ENCODE results near the gene NR0B1.

DNA sequence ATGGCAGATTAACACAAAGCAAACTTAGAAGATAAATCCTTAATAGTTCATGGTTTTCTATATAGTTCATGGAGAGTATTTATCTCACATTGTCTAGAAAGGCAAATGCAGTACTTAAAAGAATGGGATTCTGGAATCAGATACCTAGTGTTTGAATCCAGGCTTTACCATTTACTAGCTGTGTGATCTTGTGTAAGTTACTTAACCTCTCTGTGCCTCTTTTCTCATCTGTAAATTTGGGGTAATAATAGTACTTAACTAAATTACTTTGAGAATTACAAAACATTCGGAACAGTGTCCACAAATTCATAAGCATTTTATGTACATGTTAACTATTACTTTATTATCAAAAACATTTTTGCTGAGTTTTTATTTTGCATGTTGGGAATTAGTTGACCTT is 46.4 kb downstream of the NR0B1 start:
- TF ChIP-seq, protein P1, sequence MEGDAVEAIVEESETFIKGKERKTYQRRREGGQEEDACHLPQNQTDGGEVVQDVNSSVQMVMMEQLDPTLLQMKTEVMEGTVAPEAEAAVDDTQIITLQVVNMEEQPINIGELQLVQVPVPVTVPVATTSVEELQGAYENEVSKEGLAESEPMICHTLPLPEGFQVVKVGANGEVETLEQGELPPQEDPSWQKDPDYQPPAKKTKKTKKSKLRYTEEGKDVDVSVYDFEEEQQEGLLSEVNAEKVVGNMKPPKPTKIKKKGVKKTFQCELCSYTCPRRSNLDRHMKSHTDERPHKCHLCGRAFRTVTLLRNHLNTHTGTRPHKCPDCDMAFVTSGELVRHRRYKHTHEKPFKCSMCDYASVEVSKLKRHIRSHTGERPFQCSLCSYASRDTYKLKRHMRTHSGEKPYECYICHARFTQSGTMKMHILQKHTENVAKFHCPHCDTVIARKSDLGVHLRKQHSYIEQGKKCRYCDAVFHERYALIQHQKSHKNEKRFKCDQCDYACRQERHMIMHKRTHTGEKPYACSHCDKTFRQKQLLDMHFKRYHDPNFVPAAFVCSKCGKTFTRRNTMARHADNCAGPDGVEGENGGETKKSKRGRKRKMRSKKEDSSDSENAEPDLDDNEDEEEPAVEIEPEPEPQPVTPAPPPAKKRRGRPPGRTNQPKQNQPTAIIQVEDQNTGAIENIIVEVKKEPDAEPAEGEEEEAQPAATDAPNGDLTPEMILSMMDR (IDR thresholded peaks at IDR 0.05) = no peak
- TF ChIP-seq MAZ (IDR thresholded peaks at IDR 0.05; ENCODE audit: borderline replicate concordance, low read depth, low read length) (no peak), RARB (CRISPR knock-in tag; IDR thresholded peaks at IDR 0.05) (no peak), ZFP36 (IDR thresholded peaks at IDR 0.05; ENCODE audit: borderline replicate concordance, partially characterized antibody) (no peak)
- TF ChIP-seq, protein P2, sequence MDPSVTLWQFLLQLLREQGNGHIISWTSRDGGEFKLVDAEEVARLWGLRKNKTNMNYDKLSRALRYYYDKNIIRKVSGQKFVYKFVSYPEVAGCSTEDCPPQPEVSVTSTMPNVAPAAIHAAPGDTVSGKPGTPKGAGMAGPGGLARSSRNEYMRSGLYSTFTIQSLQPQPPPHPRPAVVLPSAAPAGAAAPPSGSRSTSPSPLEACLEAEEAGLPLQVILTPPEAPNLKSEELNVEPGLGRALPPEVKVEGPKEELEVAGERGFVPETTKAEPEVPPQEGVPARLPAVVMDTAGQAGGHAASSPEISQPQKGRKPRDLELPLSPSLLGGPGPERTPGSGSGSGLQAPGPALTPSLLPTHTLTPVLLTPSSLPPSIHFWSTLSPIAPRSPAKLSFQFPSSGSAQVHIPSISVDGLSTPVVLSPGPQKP (IDR thresholded peaks at IDR 0.05; ENCODE audit: low read depth, low read length) = no peak
